ENCODE data around the gene ANKRD13D.

ANKRD13D gene

DNA sequence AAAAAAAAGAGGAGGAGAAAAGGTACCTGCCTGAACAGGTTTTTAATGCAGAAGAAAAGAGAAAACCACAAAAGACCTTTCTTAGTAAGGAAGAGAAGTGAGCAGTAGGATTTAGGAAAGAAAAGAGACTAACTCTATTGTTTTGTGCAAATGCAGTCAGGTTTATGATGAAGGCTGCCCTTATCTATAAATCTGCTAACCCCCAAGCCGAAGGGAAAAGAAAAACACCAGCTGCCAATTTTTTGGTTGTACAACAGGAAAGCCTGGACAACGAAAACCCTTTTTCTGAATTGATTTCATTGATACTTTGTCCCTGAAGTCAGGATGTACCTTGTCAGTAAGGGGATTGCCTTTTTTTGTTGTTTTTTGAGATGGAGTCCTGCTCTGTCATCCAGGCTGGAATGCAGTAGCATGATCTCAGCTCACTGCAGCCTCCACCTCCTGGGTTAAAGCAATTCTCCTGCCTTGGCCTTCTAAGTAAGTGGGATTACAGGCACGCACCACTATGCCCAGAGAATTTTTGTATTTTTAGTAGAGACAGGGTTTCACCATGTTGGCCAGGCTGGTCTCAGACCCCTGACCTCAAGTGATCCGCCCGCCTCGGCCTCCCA lies 43.1 kb downstream of the ANKRD13D start:
- no peak overlapping the region for H3K4me3 ChIP-seq (ENCODE audit: low read depth, low read length)
- no peaks in the 10 kb centered on the region for H3K36me3 ChIP-seq (ENCODE audit: control insufficient read depth, insufficient read depth, low read length)
- no peak overlapping the region for H3K9ac ChIP-seq (ENCODE audit: low read depth, low read length)
- H3K9me3 ChIP-seq (ENCODE audit: control insufficient read depth, insufficient read depth, low read length): no peaks in the 10 kb centered on the region
- no peaks in the 10 kb centered on the region for H3K27me3 ChIP-seq (ENCODE audit: control insufficient read depth, insufficient read depth, low read length)
- no peaks in the 10 kb centered on the region for H3K4me1 ChIP-seq (ENCODE audit: control insufficient read depth, insufficient read depth, low read length)

GRCh38 chr11:67337257-67337656 lies 48.2 kb downstream of the ANKRD13D start:
- no peaks in the 10 kb centered on the region for H3K27me3 ChIP-seq (ENCODE audit: control insufficient read depth, insufficient read depth, low read length)
- no peak overlapping the region for H3K4me3 ChIP-seq (ENCODE audit: low read depth, low read length)
- H3K9ac ChIP-seq (ENCODE audit: low read depth, low read length): no peak overlapping the region
- H3K36me3 ChIP-seq (ENCODE audit: control insufficient read depth, insufficient read depth, low read length): no peaks in the 10 kb centered on the region
- H3K4me1 ChIP-seq (ENCODE audit: control insufficient read depth, insufficient read depth, low read length): no peaks in the 10 kb centered on the region
- no peaks in the 10 kb centered on the region for H3K9me3 ChIP-seq (ENCODE audit: control insufficient read depth, insufficient read depth, low read length)

DNA sequence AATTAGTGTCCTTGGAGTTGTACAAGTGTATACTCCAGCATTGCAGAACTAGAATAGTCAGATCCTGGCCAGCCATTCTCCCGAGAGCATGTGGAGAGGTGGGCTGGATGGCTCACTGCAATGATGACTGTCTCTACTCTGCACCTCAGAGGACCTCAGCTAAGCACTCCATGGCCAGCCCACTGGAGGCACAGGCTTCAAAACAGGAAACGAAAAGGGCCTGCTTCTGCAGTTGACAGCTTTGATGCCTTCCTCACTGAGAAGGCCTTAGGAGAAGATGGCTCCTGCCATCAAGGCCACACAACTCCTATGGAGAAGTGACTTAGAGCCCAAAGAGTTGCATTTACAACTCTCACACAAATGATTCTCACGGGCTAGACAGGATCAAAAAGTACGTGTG lies 55.2 kb downstream of the ANKRD13D start:
- H3K36me3 ChIP-seq (ENCODE audit: control insufficient read depth, insufficient read depth, low read length): no peaks in the 10 kb centered on the region
- H3K4me1 ChIP-seq (ENCODE audit: control insufficient read depth, insufficient read depth, low read length): no peaks in the 10 kb centered on the region
- no peak overlapping the region for H3K4me3 ChIP-seq (ENCODE audit: low read depth, low read length)
- H3K27me3 ChIP-seq (ENCODE audit: control insufficient read depth, insufficient read depth, low read length): no peaks in the 10 kb centered on the region
- H3K9ac ChIP-seq (ENCODE audit: low read depth, low read length): no peak overlapping the region
- no peaks in the 10 kb centered on the region for H3K9me3 ChIP-seq (ENCODE audit: control insufficient read depth, insufficient read depth, low read length)

DNA sequence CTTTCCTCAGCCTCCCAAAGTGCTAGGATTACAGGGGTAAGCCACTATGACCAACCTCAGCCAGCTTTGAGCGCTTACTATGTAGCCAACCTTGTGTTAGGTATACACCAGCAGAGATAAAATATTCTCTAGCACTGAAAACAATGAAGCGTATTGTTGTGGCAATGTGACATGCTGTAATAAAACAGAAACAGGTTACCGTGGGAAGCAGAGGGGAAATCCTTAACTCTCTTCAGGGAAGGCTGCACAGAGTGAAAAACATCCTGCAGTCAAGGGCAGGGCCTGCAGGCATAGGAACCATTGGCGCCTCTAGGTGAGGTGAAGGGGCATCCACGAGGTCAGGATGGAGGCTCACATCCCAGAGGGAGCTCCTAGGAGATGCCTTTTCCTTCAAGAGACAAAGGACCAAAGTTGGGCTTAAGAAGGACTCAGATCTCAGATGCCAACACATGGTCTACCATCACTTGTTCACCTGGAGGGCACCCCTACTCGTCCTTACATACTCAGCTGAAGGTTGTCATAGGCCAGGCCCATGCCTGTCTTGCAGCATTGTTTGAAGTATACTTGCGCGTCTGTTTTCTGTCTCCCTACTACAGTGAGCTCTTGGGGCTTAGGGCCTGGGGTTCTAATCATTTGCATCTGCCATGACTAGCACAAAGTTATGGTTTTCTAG lies 56.3 kb downstream of the ANKRD13D start:
- Histone ChIP-seq H3K36me3 (ENCODE audit: control insufficient read depth, insufficient read depth, low read length) (no peaks in the 10 kb centered on the region), H3K9me3 (ENCODE audit: control insufficient read depth, insufficient read depth, low read length) (no peaks in the 10 kb centered on the region), H3K4me3 (ENCODE audit: low read depth, low read length) (no peak overlapping the region), H3K4me1 (ENCODE audit: control insufficient read depth, insufficient read depth, low read length) (no peaks in the 10 kb centered on the region), H3K27me3 (ENCODE audit: control insufficient read depth, insufficient read depth, low read length) (no peaks in the 10 kb centered on the region), H3K9ac (ENCODE audit: low read depth, low read length) (no peak overlapping the region)

DNA sequence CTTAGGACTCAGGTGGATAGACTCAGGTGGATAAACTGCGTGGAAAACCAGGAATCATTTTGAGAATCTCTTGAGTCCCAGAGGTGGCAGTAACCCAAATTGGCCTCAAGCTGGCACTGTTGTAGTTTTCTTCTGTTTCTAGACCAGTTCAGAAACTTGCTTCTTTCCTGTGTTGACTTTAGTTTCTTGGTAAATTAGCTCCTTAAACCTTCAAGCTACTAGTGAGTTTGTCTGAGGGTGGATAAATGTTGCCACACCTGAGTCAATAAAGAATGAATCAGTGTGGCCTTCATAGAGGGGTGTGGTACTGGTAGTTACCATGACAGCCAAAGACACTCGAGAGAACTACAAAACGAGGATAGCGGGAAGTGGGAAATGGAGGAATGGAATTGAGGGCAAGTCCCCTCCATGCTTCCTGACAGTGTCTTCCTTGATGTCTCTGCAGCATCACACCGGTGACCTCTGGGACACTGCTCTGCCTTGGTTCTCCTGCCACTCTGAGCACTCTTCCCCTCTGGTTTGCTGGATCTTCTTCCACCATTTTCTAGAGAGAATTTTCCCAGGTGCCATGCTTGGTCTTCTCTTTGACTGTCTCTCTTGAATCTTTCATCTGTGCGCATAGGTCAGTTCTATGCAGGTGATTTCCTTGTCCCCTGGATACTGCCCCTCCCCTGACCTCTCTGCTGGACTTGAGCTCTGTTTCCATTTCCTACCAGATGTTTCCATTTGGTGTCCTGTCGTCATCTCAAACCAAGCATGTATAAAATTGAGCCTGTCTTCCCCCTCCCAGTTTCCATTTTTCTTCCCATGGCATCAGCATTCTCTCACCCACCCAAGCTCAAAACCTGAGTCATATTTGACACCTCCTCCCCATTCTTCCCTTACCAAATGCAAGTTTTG lies 57.1 kb downstream of the ANKRD13D start:
- Histone ChIP-seq H3K4me3 (ENCODE audit: low read depth, low read length) (no peak overlapping the region), H3K27me3 (ENCODE audit: control insufficient read depth, insufficient read depth, low read length) (no peaks in the 10 kb centered on the region), H3K9me3 (ENCODE audit: control insufficient read depth, insufficient read depth, low read length) (no peaks in the 10 kb centered on the region), H3K4me1 (ENCODE audit: control insufficient read depth, insufficient read depth, low read length) (no peaks in the 10 kb centered on the region), H3K36me3 (ENCODE audit: control insufficient read depth, insufficient read depth, low read length) (no peaks in the 10 kb centered on the region), H3K9ac (ENCODE audit: low read depth, low read length) (no peak overlapping the region)

DNA sequence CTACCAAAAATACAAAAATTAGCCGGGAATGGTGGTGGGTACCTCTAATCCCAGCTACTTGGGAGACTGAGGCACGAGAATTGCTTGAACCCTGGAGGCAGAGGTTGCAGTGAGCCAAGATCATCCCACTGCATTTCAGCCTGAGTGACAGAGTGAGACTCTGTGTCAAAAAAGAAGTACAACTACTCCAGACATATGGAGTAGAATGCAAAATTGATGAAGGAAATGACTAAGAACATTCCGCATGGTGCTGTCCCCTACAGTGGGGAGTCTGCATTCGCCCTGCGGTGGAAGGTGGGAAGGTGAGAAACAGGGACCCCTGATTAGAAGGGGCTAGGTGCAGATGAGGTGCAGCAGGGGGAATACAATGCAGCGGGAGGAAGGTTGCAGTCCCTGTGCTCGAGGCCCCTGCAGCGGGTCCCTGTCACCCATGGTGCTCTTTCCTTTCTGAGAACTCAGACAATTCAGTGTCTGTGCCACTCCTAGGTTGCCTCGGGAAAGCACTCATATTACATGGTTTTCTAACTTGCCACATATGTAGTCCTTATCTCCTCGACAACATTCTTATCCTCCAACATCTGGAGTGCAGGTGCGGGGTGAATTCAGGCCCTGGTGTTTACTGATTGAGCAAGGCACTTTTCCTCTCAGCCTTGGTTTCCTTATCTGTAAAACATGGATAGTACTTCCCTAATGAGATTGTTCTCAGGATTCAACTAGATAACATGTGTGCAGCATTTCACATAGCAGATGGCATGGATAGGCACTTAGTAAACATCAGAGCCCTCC lies 59.1 kb downstream of the ANKRD13D start:
- no peaks in the 10 kb centered on the region for H3K36me3 ChIP-seq (ENCODE audit: control insufficient read depth, insufficient read depth, low read length)
- no peaks in the 10 kb centered on the region for H3K4me1 ChIP-seq (ENCODE audit: control insufficient read depth, insufficient read depth, low read length)
- no peak overlapping the region for H3K9ac ChIP-seq (ENCODE audit: low read depth, low read length)
- H3K9me3 ChIP-seq (ENCODE audit: control insufficient read depth, insufficient read depth, low read length): no peaks in the 10 kb centered on the region
- H3K27me3 ChIP-seq (ENCODE audit: control insufficient read depth, insufficient read depth, low read length): no peaks in the 10 kb centered on the region
- H3K4me3 ChIP-seq (ENCODE audit: low read depth, low read length): no peak overlapping the region

- H3K9ac ChIP-seq (ENCODE audit: low read depth, low read length): no peak overlapping the region
- H3K4me1 ChIP-seq (ENCODE audit: control insufficient read depth, insufficient read depth, low read length): no peaks in the 10 kb centered on the region
Measured at GRCh38 chr11:67349036-67349435, 59.9 kb downstream of the ANKRD13D start.

GRCh38 chr11:67349457-67349856 lies 60.4 kb downstream of the ANKRD13D start:
- Histone ChIP-seq H3K27me3 (ENCODE audit: control insufficient read depth, insufficient read depth, low read length) (no peaks in the 10 kb centered on the region), H3K4me3 (ENCODE audit: low read depth, low read length) (no peak overlapping the region), H3K9me3 (ENCODE audit: control insufficient read depth, insufficient read depth, low read length) (no peaks in the 10 kb centered on the region), H3K9ac (ENCODE audit: low read depth, low read length) (no peak overlapping the region), H3K36me3 (ENCODE audit: control insufficient read depth, insufficient read depth, low read length) (no peaks in the 10 kb centered on the region), H3K4me1 (ENCODE audit: control insufficient read depth, insufficient read depth, low read length) (peaks cover 3% of the 10 kb centered on the region)

More at GRCh38 chr11:67349036-67349435, 59.9 kb downstream of the ANKRD13D start:
- no peak overlapping the region for H3K4me3 ChIP-seq (ENCODE audit: low read depth, low read length)
- H3K27me3 ChIP-seq (ENCODE audit: control insufficient read depth, insufficient read depth, low read length): no peaks in the 10 kb centered on the region
- H3K9me3 ChIP-seq (ENCODE audit: control insufficient read depth, insufficient read depth, low read length): no peaks in the 10 kb centered on the region
- H3K36me3 ChIP-seq (ENCODE audit: control insufficient read depth, insufficient read depth, low read length): no peaks in the 10 kb centered on the region

DNA sequence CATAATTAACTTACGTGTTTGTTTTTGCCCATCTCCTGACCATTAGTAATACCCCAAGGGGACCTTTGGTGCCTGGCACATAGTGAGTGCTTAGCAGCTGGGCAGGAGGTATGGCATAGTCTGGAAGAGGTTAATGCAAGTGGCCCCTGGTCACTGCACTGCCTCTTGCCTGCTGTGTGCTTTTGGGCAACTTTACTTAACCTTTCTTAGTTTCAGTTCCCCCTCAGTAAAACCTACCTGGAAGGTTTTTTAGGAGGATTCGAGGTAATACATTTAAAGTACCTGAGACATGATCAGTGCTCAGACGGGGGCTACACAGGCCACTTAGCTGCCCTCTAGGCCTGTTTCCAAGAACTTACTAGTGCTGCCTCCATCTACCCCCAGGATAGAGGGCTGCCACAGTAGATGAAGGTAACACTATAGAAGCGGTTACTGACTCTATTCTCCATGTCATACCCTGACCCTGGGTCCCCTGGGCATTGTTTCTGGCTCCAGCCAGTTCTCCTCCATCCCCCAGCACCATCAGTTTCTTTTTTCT lies 60.9 kb downstream of the ANKRD13D start:
- H3K4me3 ChIP-seq (ENCODE audit: low read depth, low read length): no peak overlapping the region
- H3K9ac ChIP-seq (ENCODE audit: low read depth, low read length): no peak overlapping the region
- peaks cover 8% of the 10 kb centered on the region for H3K4me1 ChIP-seq (ENCODE audit: control insufficient read depth, insufficient read depth, low read length)
- no peaks in the 10 kb centered on the region for H3K9me3 ChIP-seq (ENCODE audit: control insufficient read depth, insufficient read depth, low read length)
- H3K27me3 ChIP-seq (ENCODE audit: control insufficient read depth, insufficient read depth, low read length): no peaks in the 10 kb centered on the region
- H3K36me3 ChIP-seq (ENCODE audit: control insufficient read depth, insufficient read depth, low read length): no peaks in the 10 kb centered on the region

- Histone ChIP-seq H3K9ac (ENCODE audit: low read depth, low read length) (no peak overlapping the region), H3K4me1 (ENCODE audit: control insufficient read depth, insufficient read depth, low read length) (peaks cover 8% of the 10 kb centered on the region), H3K4me3 (ENCODE audit: low read depth, low read length) (no peak overlapping the region), H3K27me3 (ENCODE audit: control insufficient read depth, insufficient read depth, low read length) (no peaks in the 10 kb centered on the region), H3K9me3 (ENCODE audit: control insufficient read depth, insufficient read depth, low read length) (no peaks in the 10 kb centered on the region), H3K36me3 (ENCODE audit: control insufficient read depth, insufficient read depth, low read length) (no peaks in the 10 kb centered on the region)
Measured at GRCh38 chr11:67351275-67352005, 62.3 kb downstream of the ANKRD13D start.
